NCI-H345 (cell line): ENCODE measurements around the gene AGPS.
"Not testable (repeated sequence)": the region's sequence is repeated elsewhere in the genome, so short reads cannot be mapped to it uniquely, and the experiment has no call there.

Source experiments
- DNase-seq: peaks from one replicate; lab custom pipeline; 2025; lab: John Stamatoyannopoulos, UW

AGPS gene

GRCh38 chr2:177474998-177475397 is 82.4 kb downstream of the AGPS start:
- DNase-seq: no peak

- no peak for DNase-seq
Observed at GRCh38 chr2:177476897-177477296, 84.3 kb downstream of the AGPS start.

GRCh38 chr2:177478029-177478428 is 85.5 kb downstream of the AGPS start:
- no peak for DNase-seq

GRCh38 chr2:177478907-177479306 is 86.3 kb downstream of the AGPS start:
- no peak for DNase-seq

GRCh38 chr2:177482195-177482594 is 89.6 kb downstream of the AGPS start:
- DNase-seq: no peak

- DNase-seq: no peak
Observed at GRCh38 chr2:177483531-177483930, 91.0 kb downstream of the AGPS start.

- no peak for DNase-seq
Observed at GRCh38 chr2:177484180-177484795, 91.7 kb downstream of the AGPS start.

- DNase-seq: not testable (repeated sequence)
Observed at GRCh38 chr2:177485657-177486056, 93.1 kb downstream of the AGPS start.

GRCh38 chr2:177489719-177490301 is 97.2 kb downstream of the AGPS start:
- peak; percentile 21 for DNase-seq

- no peak for DNase-seq
Observed at GRCh38 chr2:177495945-177496344, 103.4 kb downstream of the AGPS start.

- no peak for DNase-seq
Observed at GRCh38 chr2:177496921-177497320, 104.3 kb downstream of the AGPS start.

- DNase-seq: no peak
Observed at GRCh38 chr2:177501186-177501585, 108.6 kb downstream of the AGPS start.

- no peak for DNase-seq
Observed at GRCh38 chr2:177506505-177506904, 113.9 kb downstream of the AGPS start.

GRCh38 chr2:177506998-177507397 is 114.4 kb downstream of the AGPS start:
- no peak for DNase-seq

GRCh38 chr2:177516824-177517544 is 124.4 kb downstream of the AGPS start:
- DNase-seq: no peak

- no peak for DNase-seq
Observed at GRCh38 chr2:177518754-177519153, 126.2 kb downstream of the AGPS start.

GRCh38 chr2:177519534-177520115 is 127.1 kb downstream of the AGPS start:
- no peak for DNase-seq

- DNase-seq: no peak
Observed at GRCh38 chr2:177520324-177520723, 127.8 kb downstream of the AGPS start.

- DNase-seq: no peak
Observed at GRCh38 chr2:177523781-177524180, 131.2 kb downstream of the AGPS start.

GRCh38 chr2:177525351-177525924 is 132.9 kb downstream of the AGPS start:
- DNase-seq: no peak

GRCh38 chr2:177528351-177528933 is 135.9 kb downstream of the AGPS start:
- no peak for DNase-seq

GRCh38 chr2:177529166-177529565 is 136.6 kb downstream of the AGPS start:
- no peak for DNase-seq
